KOPT-K1 (cell line): ENCODE measurements around the gene EDN3.
"Not testable (repeated sequence)": the region's sequence is repeated elsewhere in the genome, so short reads cannot be mapped to it uniquely, and the experiment has no call there.

Source experiments
- H3K27ac ChIP-seq: fragments of 200-600 bp; sonication (generic); 2 replicates; pipeline ENCODE4 v1.5.1; 2016; ENCODE audit warnings: antibody characterized with exemption, mild to moderate bottlenecking, low read depth, low read length; ENCODE audit not compliant: poor library complexity, severe bottlenecking
- H3K36me3 ChIP-seq: fragments of 200-600 bp; sonication (generic); 2 replicates; pipeline ENCODE4 v1.5.1; 2017; ENCODE audit warnings: antibody characterized with exemption, mild to moderate bottlenecking, low read length, moderate library complexity; ENCODE audit not compliant: insufficient read depth
- H3K9me3 ChIP-seq: fragments of 200-600 bp; sonication (generic); 2 replicates; pipeline ENCODE4 v1.5.1; 2017; ENCODE audit warnings: antibody characterized with exemption, low read length, mild to moderate bottlenecking; ENCODE audit not compliant: insufficient read depth, poor library complexity, severe bottlenecking

EDN3 gene

DNA sequence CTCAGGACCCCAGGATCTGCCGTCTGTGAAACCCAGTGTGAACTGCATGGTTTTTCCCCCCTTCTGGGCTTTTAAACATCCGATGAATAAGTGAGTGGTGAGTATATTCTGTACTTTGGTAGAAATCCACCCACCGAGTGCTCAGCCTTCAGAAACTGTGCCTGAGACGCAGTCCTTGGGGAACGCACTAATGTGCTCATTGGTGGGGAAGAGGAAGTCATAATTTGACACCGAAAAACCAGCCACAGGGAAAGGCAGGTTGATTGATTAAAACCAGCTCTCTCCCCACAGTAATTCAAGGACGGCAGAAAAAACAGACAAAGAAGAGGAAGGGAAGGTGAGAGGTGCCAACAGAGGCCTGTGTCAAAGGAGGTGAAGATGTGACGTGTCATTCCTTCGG, 21.7 kb downstream of the EDN3 start:
- H3K27ac ChIP-seq = no peak overlapping the region
- H3K9me3 ChIP-seq = no peaks in the 10 kb centered on the region

DNA sequence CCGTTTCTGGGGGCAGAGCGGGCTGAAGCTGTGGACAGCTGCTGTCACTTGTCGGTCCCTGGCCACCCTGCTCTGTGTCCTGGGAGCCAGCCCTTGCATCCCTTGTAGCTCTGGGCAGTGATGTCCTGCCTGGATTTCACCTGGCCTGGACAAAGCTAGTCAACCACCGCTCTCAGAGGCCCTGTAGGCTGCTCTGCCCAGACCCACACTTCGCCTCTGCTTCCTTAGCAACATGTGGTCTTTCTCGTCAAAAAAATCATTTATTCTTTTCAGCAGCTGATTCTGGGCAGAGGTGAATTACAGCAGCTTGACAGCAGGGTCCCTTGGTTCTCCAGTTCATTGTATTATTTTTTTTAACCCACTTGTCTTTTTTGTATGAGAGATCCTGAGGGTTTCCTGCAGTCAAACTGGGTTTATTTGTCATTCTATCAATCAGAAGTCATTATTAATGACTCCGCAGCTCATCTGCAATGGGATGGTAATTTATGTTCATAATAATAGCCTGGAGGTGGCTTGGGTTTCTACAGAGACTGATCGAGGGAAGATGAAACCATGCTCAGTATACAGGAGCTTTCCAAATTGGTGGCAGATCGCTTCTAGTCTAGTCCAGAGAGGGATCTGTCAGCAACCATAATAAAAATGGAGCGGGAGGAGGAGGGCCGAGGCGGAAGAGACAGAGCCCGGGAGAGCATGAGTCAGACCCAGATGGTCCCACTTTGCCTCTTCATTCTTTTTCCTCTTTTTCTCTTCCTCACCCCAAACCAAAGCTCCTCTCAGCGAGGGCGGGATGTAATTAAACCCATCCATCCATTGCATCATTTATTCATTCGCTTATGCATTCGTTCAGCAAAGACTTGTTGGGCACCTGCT, 22.4 kb downstream of the EDN3 start:
- Histone ChIP-seq H3K36me3 (no peaks in the 10 kb centered on the region), H3K27ac (no peak overlapping the region), H3K9me3 (no peaks in the 10 kb centered on the region)

More for the DNA sequence above, 21.7 kb downstream of the EDN3 start:
- H3K36me3 ChIP-seq = no peaks in the 10 kb centered on the region

DNA sequence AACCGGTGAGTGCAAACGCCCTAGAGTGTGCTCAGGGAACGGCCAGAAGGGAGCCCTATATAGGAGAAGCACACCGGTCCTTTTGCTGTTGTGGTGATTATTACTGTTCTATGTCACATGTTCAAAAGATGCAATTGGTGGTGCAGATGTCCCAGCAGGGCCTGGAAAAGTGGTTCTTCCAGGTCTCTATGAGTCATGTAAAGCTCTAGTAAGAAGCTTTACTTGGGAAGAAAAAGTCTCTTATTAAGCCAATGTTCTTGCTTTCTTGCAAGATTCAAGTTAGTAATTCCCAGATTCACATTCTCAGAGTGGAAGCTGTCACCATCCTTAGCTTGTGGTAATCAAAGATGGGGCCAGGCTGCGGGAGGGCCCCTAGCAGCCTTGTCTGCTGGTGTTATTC, 23.3 kb downstream of the EDN3 start:
- Histone ChIP-seq H3K36me3 (no peaks in the 10 kb centered on the region), H3K9me3 (no peaks in the 10 kb centered on the region), H3K27ac (no peak overlapping the region)

GRCh38 chr20:59324521-59325141, 24.2 kb downstream of the EDN3 start:
- H3K9me3 ChIP-seq = no peaks in the 10 kb centered on the region
- H3K36me3 ChIP-seq = no peaks in the 10 kb centered on the region
- H3K27ac ChIP-seq = no peak overlapping the region

- Histone ChIP-seq H3K27ac (no peak overlapping the region), H3K9me3 (no peaks in the 10 kb centered on the region), H3K36me3 (no peaks in the 10 kb centered on the region)
Observed at GRCh38 chr20:59325142-59325523, 24.7 kb downstream of the EDN3 start.

GRCh38 chr20:59326188-59326587, 25.8 kb downstream of the EDN3 start:
- no peaks in the 10 kb centered on the region for H3K36me3 ChIP-seq
- H3K9me3 ChIP-seq = no peaks in the 10 kb centered on the region
- H3K27ac ChIP-seq = no peak overlapping the region

DNA sequence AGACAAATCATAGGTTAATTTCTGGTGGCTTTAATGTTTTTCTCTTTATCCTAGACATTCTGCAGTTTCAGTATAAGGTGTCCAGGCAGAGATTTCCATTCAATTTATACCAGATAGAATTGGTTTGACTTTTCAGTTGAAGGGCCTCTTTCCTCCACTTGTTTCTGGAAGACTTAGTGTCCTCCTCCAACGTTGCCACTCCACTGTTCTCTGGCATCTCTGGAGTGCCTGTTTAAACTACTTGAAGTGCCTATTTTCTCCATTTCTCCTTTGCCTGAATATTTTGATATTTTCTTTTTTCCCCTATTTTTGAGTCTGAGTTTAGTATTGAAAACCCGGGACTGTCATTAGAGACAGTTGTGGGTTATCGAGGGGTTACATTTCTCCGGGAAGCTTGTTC, 27.7 kb downstream of the EDN3 start:
- no peaks in the 10 kb centered on the region for H3K36me3 ChIP-seq
- no peak overlapping the region for H3K27ac ChIP-seq
- H3K9me3 ChIP-seq = no peaks in the 10 kb centered on the region

DNA sequence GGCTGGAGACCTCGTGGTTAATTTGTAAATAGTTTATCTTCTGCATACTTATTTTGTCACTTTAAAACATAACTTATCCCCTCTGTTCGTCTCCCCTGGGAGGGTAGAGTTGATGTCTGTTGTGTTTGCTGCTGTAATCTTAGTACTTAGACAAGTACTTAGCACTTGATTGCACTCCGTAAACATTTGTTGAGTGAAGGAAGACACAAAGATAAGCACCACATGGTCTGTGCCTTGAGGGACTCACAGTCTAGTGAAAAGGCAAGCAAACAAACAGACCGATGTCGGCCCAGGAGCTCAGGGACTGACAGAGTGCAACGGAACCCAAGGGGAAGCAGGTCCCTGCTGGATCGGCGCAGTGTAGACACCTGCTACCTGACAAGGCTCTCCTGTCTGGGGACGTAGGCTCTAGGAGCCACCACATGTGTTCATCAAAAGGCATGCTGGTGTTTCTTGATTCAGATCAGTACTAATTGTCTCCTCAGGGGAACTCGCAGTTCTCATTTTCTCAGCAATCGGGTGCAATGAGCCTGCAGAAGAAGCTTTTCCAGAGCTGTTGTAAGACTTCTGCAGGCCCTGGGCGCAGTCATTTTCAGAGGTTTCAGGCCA, 31.4 kb downstream of the EDN3 start:
- no peaks in the 10 kb centered on the region for H3K36me3 ChIP-seq
- no peak overlapping the region for H3K27ac ChIP-seq
- no peaks in the 10 kb centered on the region for H3K9me3 ChIP-seq

DNA sequence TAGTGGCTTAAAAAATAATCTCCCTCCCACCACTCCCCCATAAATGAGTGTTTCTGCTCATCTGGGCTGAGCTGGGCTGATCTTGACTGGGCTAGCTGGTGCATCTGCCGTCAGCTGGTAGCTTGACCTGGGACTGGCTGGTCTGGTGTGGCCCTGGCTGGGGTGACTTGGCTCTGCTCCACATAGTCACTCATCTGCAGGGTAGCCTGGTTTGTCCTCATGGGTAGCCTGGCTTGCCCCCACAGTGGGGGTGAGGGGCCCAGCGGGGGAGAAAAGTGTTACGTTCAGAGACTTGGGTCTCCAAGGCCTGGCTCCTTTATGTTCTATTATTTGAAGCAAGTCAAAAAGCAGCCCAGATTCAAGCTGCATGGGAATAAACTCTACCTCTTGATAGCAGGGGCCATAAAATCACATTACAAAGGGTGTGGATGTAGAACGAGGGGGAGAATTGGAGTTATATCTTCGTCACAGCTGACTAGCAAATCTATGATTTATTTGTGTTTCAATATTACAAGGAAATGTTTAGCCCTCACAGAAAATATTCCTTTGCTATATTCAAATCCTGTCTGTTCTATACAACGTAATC, 32.9 kb downstream of the EDN3 start:
- Histone ChIP-seq H3K36me3 (no peaks in the 10 kb centered on the region), H3K9me3 (no peaks in the 10 kb centered on the region), H3K27ac (no peak overlapping the region)

DNA sequence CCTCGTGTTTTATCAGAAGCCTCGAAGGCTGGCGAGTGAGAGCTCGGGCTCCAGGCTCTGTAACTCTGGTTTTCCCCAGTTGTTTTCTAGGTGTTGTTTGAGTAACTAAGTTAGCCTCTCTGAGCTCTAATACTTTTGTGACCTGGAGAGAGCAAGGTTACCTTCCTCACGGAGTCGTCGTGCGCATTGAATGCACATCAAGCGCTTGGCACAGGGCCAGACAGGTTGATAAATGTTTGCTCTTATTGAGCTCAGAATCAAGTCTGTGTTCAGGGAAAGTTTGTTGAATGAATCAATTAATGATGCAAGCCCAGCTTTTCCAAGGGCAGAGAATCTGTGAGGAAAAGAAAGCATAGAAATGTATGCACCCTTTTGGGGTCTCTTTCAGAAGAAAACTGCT, 33.5 kb downstream of the EDN3 start:
- H3K27ac ChIP-seq = no peak overlapping the region
- no peaks in the 10 kb centered on the region for H3K9me3 ChIP-seq
- no peaks in the 10 kb centered on the region for H3K36me3 ChIP-seq

DNA sequence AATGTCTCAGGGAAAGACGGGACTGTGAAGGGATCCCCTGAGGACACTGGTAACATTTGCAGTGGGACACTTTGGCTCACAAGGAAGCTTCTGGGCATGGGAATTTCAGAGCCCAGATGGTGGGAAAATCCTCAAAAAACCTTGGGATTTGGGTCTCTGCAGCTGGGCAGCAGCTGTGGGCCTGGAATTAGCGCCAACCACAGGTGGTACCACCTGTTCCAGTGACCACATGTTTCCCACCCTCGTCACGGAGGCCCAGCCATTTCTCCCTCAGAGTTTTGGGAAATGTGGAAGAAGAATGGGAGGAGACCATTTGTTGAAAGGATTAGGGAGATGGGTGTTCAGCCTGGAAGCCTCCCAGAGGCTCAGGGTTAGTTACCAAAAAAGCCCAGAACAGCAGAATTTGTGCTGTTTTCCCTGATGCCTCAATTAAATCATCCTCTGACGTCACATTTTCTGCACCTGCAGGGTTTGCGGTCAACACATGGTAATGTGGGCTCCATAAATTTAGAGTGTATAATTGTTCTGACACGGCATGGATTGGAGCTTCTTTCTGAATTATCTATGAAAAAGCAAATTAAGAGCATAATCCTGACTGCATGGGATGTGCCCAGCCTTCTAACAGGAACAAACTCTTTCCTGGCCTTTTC, 34.4 kb downstream of the EDN3 start:
- Histone ChIP-seq H3K27ac (no peak overlapping the region), H3K9me3 (no peaks in the 10 kb centered on the region), H3K36me3 (no peaks in the 10 kb centered on the region)

DNA sequence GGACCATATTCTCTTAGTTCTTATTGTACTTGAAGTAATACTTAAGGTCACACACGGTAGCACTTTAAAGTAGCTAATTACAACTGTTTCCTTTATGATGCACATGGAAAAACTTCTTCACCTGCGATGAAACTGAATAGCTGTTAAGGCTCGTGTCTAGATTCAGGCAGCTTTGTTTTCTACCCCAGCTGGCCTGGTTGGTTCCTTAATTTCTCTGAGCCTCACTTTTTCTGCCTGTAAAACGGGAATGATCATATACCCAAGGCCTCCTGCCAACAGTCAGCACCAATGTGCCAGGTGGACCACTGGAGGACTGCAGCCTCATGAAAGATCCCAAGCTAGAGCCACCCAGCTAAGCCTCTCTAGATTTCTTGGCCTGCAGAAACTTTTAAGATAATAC, 35.0 kb downstream of the EDN3 start:
- H3K27ac ChIP-seq = no peak overlapping the region
- no peaks in the 10 kb centered on the region for H3K36me3 ChIP-seq
- H3K9me3 ChIP-seq = no peaks in the 10 kb centered on the region

DNA sequence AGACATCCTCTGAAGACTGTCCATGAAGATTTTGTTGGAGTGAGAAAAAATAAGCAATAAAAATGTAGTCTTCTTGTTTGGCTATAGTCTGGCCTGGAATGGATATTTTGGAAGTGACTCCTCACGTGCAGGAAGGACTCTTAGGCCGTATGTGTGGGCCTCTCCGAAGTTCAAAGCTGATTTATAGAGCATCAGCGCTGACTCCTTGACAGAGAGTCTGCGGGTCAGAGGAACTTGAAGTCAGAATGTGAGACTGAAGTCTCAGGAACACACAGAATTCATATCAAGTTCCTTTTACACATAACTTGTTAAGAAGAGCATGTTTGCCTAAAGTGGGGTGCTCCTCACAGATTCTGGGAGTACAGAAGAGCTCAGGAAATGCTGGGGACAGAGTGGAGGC, 36.1 kb downstream of the EDN3 start:
- Histone ChIP-seq H3K9me3 (no peaks in the 10 kb centered on the region), H3K36me3 (no peaks in the 10 kb centered on the region), H3K27ac (no peak overlapping the region)

DNA sequence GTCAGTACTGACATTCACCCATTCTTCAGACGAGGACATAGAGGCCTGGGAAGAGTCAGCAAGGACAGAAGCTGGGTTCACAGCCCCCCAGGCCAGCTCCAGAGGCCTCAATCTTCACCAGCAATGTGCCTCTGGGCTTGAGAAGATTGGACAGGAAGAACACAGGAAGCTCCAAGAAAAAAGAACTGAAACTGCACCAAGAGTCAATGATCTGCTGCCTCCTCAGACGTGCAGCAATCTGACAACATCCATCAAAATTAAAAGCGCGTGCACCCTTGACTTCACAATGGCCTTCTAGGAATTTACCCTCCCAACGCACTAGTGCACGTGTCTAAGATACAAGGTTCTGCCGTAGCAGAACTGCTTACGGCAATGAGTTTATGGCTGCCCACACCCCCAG, 38.0 kb downstream of the EDN3 start:
- H3K36me3 ChIP-seq, H3K9me3 ChIP-seq, H3K27ac ChIP-seq: not testable (repeated sequence)
